HL-60 (cell line): ENCODE results near the gene PPP1R12B.
"Not testable (repeated sequence)": the region's sequence is repeated elsewhere in the genome, so short reads cannot be mapped to it uniquely, and the experiment has no call there.

Experiments used
- POLR2AphosphoS5 ChIP-seq: IDR thresholded peaks from 2 replicates; pipeline ENCODE4 v1.6.1; 2012; ENCODE audit warnings: low read depth
- SPI1 ChIP-seq: IDR thresholded peaks from 2 replicates; pipeline ENCODE4 v1.6.1; 2012; ENCODE audit warnings: low read depth, mild to moderate bottlenecking, borderline replicate concordance

GRCh38 chr1:202489101-202489500 lies 140.6 kb downstream of the PPP1R12B start:
- not testable (repeated sequence) for TF ChIP-seq SPI1, POLR2AphosphoS5
